ENCODE data around the gene DPY19L2. TPM values are rescaled to one million over a fixed set of nuclear protein-coding genes. Genes with fewer than 3 reads are reported as not detected.
"Not testable (repeated sequence)": the region's sequence is repeated elsewhere in the genome, so short reads cannot be mapped to it uniquely, and the experiment has no call there.

Gene DPY19L2
- total and polyA plus RNA-seq, 2 of the 13 experiments (the other 11 are each of a cell fraction or from before 2014, with no cell fraction given), result not detected

GRCh38 chr12:63699678-63700382 is 31.5 kb upstream of the DPY19L2 start:
- 2% methylated on average over 3 of the region's 3 CpGs for whole genome bisulfite sequencing (ENCODE audit: low lambda C conversion rate)
- H3K27me3 ChIP-seq (ENCODE audit: control insufficient read depth in 1 of 2, insufficient read depth in 2 of 2, low read length in 2 of 2); H3K36me3 ChIP-seq (replicated peaks in 1 of 2; ENCODE audit: control insufficient read depth in 1 of 2, insufficient read depth in 2 of 2, low read length in 2 of 2); H3K9me3 ChIP-seq (ENCODE audit: low read length); H3K9ac ChIP-seq (ENCODE audit: insufficient read depth, low read depth, low read length); CTCF ChIA-PET (ENCODE audit: low intra/inter-chr PET ratio, low total read pairs); intact Hi-C loops (cut with micrococcal nuclease; ENCODE audit: unreplicated experiment); FAIRE-seq; H3K4me1 ChIP-seq (ENCODE audit: insufficient read depth, low read length); H3K4me3 ChIP-seq (replicated peaks in 1 of 3; ENCODE audit: insufficient read depth in 1 of 3, low read depth in 2 of 3, low read length in 3 of 3); H4K20me1 ChIP-seq (ENCODE audit: insufficient read depth, low read length); POLR2A ChIA-PET; H3K79me2 ChIP-seq (ENCODE audit: insufficient read depth, low read length); H2AFZ ChIP-seq (ENCODE audit: low read length); H3K27ac ChIP-seq (ENCODE audit: extremely low read length, insufficient read depth, low read length); H3K4me2 ChIP-seq (ENCODE audit: low read depth, low read length); DNase-seq (ENCODE audit: low spot score); in situ Hi-C loops (cut with HindIII; ENCODE audit: extremely low pct_ligation_motif_present, low pct_unique_long_range_greater_than_20kb); BruUV-seq (replicated peaks); ATAC-seq: not testable (repeated sequence)

GRCh38 chr12:63699011-63699410 is 30.7 kb upstream of the DPY19L2 start:
- in situ Hi-C loops (cut with HindIII; ENCODE audit: extremely low pct_ligation_motif_present, low pct_unique_long_range_greater_than_20kb); H2AFZ ChIP-seq (ENCODE audit: low read length); H3K9ac ChIP-seq (ENCODE audit: insufficient read depth, low read depth, low read length); DNase-seq (ENCODE audit: low spot score); H3K4me2 ChIP-seq (ENCODE audit: low read depth, low read length); H3K27me3 ChIP-seq (ENCODE audit: control insufficient read depth in 1 of 2, insufficient read depth in 2 of 2, low read length in 2 of 2); H3K36me3 ChIP-seq (replicated peaks in 1 of 2; ENCODE audit: control insufficient read depth in 1 of 2, insufficient read depth in 2 of 2, low read length in 2 of 2); H3K79me2 ChIP-seq (ENCODE audit: insufficient read depth, low read length); H3K4me1 ChIP-seq (ENCODE audit: insufficient read depth, low read length); intact Hi-C loops (cut with micrococcal nuclease; ENCODE audit: unreplicated experiment); BruUV-seq (replicated peaks); ATAC-seq; H3K9me3 ChIP-seq (ENCODE audit: low read length); POLR2A ChIA-PET; H3K27ac ChIP-seq (ENCODE audit: extremely low read length, insufficient read depth, low read length); H3K4me3 ChIP-seq (replicated peaks in 1 of 3; ENCODE audit: insufficient read depth in 1 of 3, low read depth in 2 of 3, low read length in 3 of 3); FAIRE-seq; H4K20me1 ChIP-seq (ENCODE audit: insufficient read depth, low read length); CTCF ChIA-PET (ENCODE audit: low intra/inter-chr PET ratio, low total read pairs): not testable (repeated sequence)
- 9% methylated on average over 2 of the region's 2 CpGs for WGBS (ENCODE audit: low lambda C conversion rate)

- FAIRE-seq; in situ Hi-C loops (cut with HindIII; ENCODE audit: extremely low pct_ligation_motif_present, low pct_unique_long_range_greater_than_20kb); H2AFZ ChIP-seq (ENCODE audit: low read length); H3K4me3 ChIP-seq (replicated peaks in 1 of 3; ENCODE audit: insufficient read depth in 1 of 3, low read depth in 2 of 3, low read length in 3 of 3); H3K27me3 ChIP-seq (ENCODE audit: control insufficient read depth in 1 of 2, insufficient read depth in 2 of 2, low read length in 2 of 2); POLR2A ChIA-PET; ATAC-seq; CTCF ChIA-PET (ENCODE audit: low intra/inter-chr PET ratio, low total read pairs); H3K4me1 ChIP-seq (ENCODE audit: insufficient read depth, low read length); BruUV-seq (replicated peaks); H3K27ac ChIP-seq (ENCODE audit: extremely low read length, insufficient read depth, low read length); H3K36me3 ChIP-seq (replicated peaks in 1 of 2; ENCODE audit: control insufficient read depth in 1 of 2, insufficient read depth in 2 of 2, low read length in 2 of 2); H3K4me2 ChIP-seq (ENCODE audit: low read depth, low read length); H3K9me3 ChIP-seq (ENCODE audit: low read length); H3K79me2 ChIP-seq (ENCODE audit: insufficient read depth, low read length); H4K20me1 ChIP-seq (ENCODE audit: insufficient read depth, low read length); DNase-seq (ENCODE audit: low spot score); H3K9ac ChIP-seq (ENCODE audit: insufficient read depth, low read depth, low read length); intact Hi-C loops (cut with micrococcal nuclease; ENCODE audit: unreplicated experiment): not testable (repeated sequence)
- WGBS (ENCODE audit: low lambda C conversion rate), result 4% methylated on average over 2 of the region's 2 CpGs
Observed at GRCh38 chr12:63690837-63691236, 22.5 kb upstream of the DPY19L2 start.

- H3K4me2 ChIP-seq (ENCODE audit: low read depth, low read length); BruUV-seq (replicated peaks); H2AFZ ChIP-seq (ENCODE audit: low read length); H3K27ac ChIP-seq (ENCODE audit: extremely low read length, insufficient read depth, low read length); H4K20me1 ChIP-seq (ENCODE audit: insufficient read depth, low read length); H3K36me3 ChIP-seq (replicated peaks in 1 of 2; ENCODE audit: control insufficient read depth in 1 of 2, insufficient read depth in 2 of 2, low read length in 2 of 2); ATAC-seq; H3K27me3 ChIP-seq (ENCODE audit: control insufficient read depth in 1 of 2, insufficient read depth in 2 of 2, low read length in 2 of 2); H3K79me2 ChIP-seq (ENCODE audit: insufficient read depth, low read length); FAIRE-seq; H3K9me3 ChIP-seq (ENCODE audit: low read length); POLR2A ChIA-PET; in situ Hi-C loops (cut with HindIII; ENCODE audit: extremely low pct_ligation_motif_present, low pct_unique_long_range_greater_than_20kb); H3K9ac ChIP-seq (ENCODE audit: insufficient read depth, low read depth, low read length); intact Hi-C loops (cut with micrococcal nuclease; ENCODE audit: unreplicated experiment); H3K4me3 ChIP-seq (replicated peaks in 1 of 3; ENCODE audit: insufficient read depth in 1 of 3, low read depth in 2 of 3, low read length in 3 of 3); H3K4me1 ChIP-seq (ENCODE audit: insufficient read depth, low read length); CTCF ChIA-PET (ENCODE audit: low intra/inter-chr PET ratio, low total read pairs); DNase-seq (ENCODE audit: low spot score): not testable (repeated sequence)
- 5% methylated on average over 1 of the region's 1 CpG for WGBS (ENCODE audit: low lambda C conversion rate)
Observed at GRCh38 chr12:63689141-63689540, 20.8 kb upstream of the DPY19L2 start.
